Effector memory CD4-positive, alpha-beta T cell (primary cell): Measurements from ENCODE around the gene ZNF514.
A peak's percentile ranks its signal among the peaks of the same experiment; 100 is the strongest.

Source experiments
- DNase-seq, 3 donors: peaks; one replicate each; pipeline ENCODE4 v3.0.0-alpha.2; 2020
- H3K27ac ChIP-seq: 2 replicates; pipeline ENCODE4 v1.7.0; 2013; ENCODE audit warnings: mild to moderate bottlenecking, low read length, moderate library complexity; ENCODE audit not compliant: insufficient read depth, poor library complexity, severe bottlenecking
- H3K27me3 ChIP-seq: replicated peaks from 2 replicates; pipeline ENCODE4 v1.7.0; 2013; ENCODE audit warnings: mild to moderate bottlenecking, low read length; ENCODE audit not compliant: insufficient read depth, control insufficient read depth, poor library complexity, severe bottlenecking
- H3K36me3 ChIP-seq: 2 replicates; pipeline ENCODE4 v1.7.0; 2013; ENCODE audit warnings: mild to moderate bottlenecking, low read length, moderate library complexity; ENCODE audit not compliant: control insufficient read depth, insufficient read depth
- H3K4me1 ChIP-seq: 2 replicates; pipeline ENCODE4 v1.7.0; 2013; ENCODE audit warnings: low read length, mild to moderate bottlenecking; ENCODE audit not compliant: control insufficient read depth, insufficient read depth, poor library complexity, severe bottlenecking
- H3K4me3 ChIP-seq: 2 replicates; pipeline ENCODE4 v1.7.0; 2013; ENCODE audit warnings: low read length, low read depth, mild to moderate bottlenecking; ENCODE audit not compliant: insufficient read depth, poor library complexity, severe bottlenecking
- H3K9me3 ChIP-seq: 2 replicates; pipeline ENCODE4 v1.7.0; 2013; ENCODE audit warnings: mild to moderate bottlenecking, low read length, moderate library complexity; ENCODE audit not compliant: control insufficient read depth

The ZNF514 gene

GRCh38 chr2:95143838-95144237 lies 15.8 kb downstream of the ZNF514 start:
- no peak overlapping the region for H3K4me3 ChIP-seq
- peaks cover 45% of the 10 kb centered on the region for H3K9me3 ChIP-seq
- H3K4me1 ChIP-seq: no peaks in the 10 kb centered on the region
- H3K36me3 ChIP-seq: no peaks in the 10 kb centered on the region
- no peaks in the 10 kb centered on the region for H3K27me3 ChIP-seq
- DNase-seq: no peak
- H3K27ac ChIP-seq: no peak overlapping the region

DNA sequence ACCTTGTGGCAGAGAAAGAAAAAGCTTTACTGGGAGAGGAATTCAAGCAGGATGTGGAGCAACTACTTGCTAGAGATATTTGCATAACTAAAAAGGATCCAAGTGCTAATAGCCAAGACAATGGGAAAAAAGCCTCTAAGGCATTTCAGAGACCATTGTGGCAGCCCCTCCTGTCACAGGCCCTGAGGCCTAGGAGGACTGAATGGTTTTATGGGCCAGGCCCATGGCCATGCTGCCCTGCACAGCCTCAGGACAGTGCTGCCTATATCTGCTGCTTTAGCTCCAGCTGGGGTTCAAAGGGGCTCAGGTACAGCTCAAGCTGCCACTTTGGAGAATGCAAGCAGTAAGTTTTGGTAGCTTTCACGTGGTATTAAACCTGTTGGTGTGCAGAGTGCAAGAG lies 20.9 kb downstream of the ZNF514 start:
- Histone ChIP-seq H3K27ac (no peak overlapping the region), H3K9me3 (peaks cover 20% of the 10 kb centered on the region), H3K27me3 (no peaks in the 10 kb centered on the region), H3K36me3 (no peaks in the 10 kb centered on the region), H3K4me3 (no peak overlapping the region), H3K4me1 (no peaks in the 10 kb centered on the region)
- no peak for DNase-seq

DNA sequence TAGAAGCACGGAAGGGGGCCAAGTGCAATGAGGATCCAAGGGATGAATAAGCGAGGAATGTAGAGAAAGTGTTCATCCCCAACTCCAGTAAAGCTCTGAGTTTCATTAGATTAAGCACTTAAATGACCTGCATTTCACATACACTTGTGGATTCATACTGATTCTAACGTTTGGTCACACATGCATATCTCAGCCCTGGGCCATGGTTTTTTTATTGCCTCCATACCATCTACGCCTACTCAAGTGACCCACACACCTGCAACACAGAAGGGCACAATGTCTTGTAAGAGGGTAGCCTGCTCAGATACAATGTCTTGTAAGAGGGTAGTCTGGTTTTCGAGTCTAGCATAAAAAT lies 37.5 kb downstream of the ZNF514 start:
- H3K27ac ChIP-seq: peak overlapping the region; percentile 88
- no peaks in the 10 kb centered on the region for H3K9me3 ChIP-seq
- no peaks in the 10 kb centered on the region for H3K36me3 ChIP-seq
- peak overlapping the region; percentile 98 for H3K4me3 ChIP-seq
- H3K27me3 ChIP-seq: no peaks in the 10 kb centered on the region
- peaks cover 10% of the 10 kb centered on the region for H3K4me1 ChIP-seq
- DNase-seq: no peak

- no peaks in the 10 kb centered on the region for H3K9me3 ChIP-seq
- H3K27ac ChIP-seq: peak within 1 kb of the TSS; percentile 88
- peak within 1 kb of the TSS; percentile 98 for H3K4me3 ChIP-seq
- H3K36me3 ChIP-seq: no peaks in the 10 kb centered on the region
- H3K27me3 ChIP-seq: no peaks in the 10 kb centered on the region
- peaks cover 10% of the 10 kb centered on the region for H3K4me1 ChIP-seq
- DNase-seq: peak; percentile 63 to 73 (median 70)
These were observed 38.0 kb downstream of the ZNF514 start, which contains the start of gene MRPS5 for GRCh38 chr2:95121407-95122196. Gene MRPS5 (minus strand): TSS chr2:95121808. CDS start chr2:95121791, 17 bp downstream.

DNA sequence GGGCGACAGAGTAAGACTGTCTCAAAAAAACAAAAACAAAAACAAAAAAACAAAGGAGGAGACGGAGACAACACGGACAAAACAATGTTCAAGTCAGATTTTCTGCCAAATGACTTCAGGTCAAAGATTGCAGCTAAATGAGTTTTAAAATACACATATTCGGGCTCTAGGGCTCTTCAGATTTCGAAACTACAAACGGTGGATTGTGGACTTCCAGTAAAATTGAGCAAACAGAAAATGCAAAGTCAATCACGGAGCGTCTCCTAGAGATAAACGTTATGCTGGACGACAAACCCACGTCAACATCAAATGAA lies 38.6 kb downstream of the ZNF514 start:
- Histone ChIP-seq H3K27me3 (no peaks in the 10 kb centered on the region), H3K4me3 (peak overlapping the region; percentile 98), H3K9me3 (no peaks in the 10 kb centered on the region), H3K4me1 (peaks cover 10% of the 10 kb centered on the region), H3K36me3 (no peaks in the 10 kb centered on the region), H3K27ac (peak overlapping the region; percentile 88)
- no peak for DNase-seq

GRCh38 chr2:95115418-95115817 lies 44.2 kb downstream of the ZNF514 start:
- Histone ChIP-seq H3K36me3 (peaks cover 28% of the 10 kb centered on the region), H3K27me3 (no peaks in the 10 kb centered on the region), H3K9me3 (no peaks in the 10 kb centered on the region), H3K4me3 (no peak overlapping the region), H3K27ac (no peak overlapping the region), H3K4me1 (peaks cover 13% of the 10 kb centered on the region)
- DNase-seq: peak; percentile 36 to 60 (median 53)

GRCh38 chr2:95113464-95113863 lies 46.2 kb downstream of the ZNF514 start:
- H3K27me3 ChIP-seq: no peaks in the 10 kb centered on the region
- H3K9me3 ChIP-seq: no peaks in the 10 kb centered on the region
- H3K36me3 ChIP-seq: peaks cover 43% of the 10 kb centered on the region
- no peak overlapping the region for H3K27ac ChIP-seq
- H3K4me3 ChIP-seq: no peak overlapping the region
- DNase-seq: no peak
- H3K4me1 ChIP-seq: peaks cover 3% of the 10 kb centered on the region

- Histone ChIP-seq H3K27me3 (no peaks in the 10 kb centered on the region), H3K4me3 (no peak overlapping the region), H3K9me3 (no peaks in the 10 kb centered on the region), H3K36me3 (peaks cover 74% of the 10 kb centered on the region), H3K4me1 (peaks cover 3% of the 10 kb centered on the region), H3K27ac (no peak overlapping the region)
- DNase-seq: no peak
These were observed 49.3 kb downstream of the ZNF514 start for GRCh38 chr2:95110395-95110794.

GRCh38 chr2:95109260-95109659 lies 50.4 kb downstream of the ZNF514 start:
- H3K4me3 ChIP-seq: no peak overlapping the region
- H3K9me3 ChIP-seq: no peaks in the 10 kb centered on the region
- H3K4me1 ChIP-seq: peaks cover 3% of the 10 kb centered on the region
- H3K27ac ChIP-seq: no peak overlapping the region
- peaks cover 77% of the 10 kb centered on the region for H3K36me3 ChIP-seq
- no peaks in the 10 kb centered on the region for H3K27me3 ChIP-seq
- DNase-seq: no peak

DNA sequence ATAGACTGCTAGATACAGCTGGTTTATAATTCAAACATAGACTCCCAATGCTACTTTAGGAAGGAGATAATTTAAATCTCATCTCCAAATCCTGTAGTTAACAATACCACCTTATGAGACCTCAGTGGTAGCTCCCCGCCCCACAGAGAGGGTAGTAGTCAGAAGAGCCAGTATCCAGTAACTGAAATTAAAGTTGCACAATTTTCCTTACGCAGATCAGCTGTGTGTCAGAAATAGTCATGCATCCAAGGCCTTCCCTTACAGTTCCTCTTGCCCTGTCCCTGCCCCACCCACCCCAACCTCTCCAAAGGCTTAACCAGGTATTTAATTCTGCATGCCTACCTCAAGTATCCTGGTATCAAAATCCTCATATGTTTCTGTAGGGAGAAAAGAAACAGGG lies 53.6 kb downstream of the ZNF514 start:
- Histone ChIP-seq H3K36me3 (peaks cover 76% of the 10 kb centered on the region), H3K4me1 (peaks cover 2% of the 10 kb centered on the region), H3K27me3 (no peaks in the 10 kb centered on the region), H3K4me3 (no peak overlapping the region), H3K9me3 (no peaks in the 10 kb centered on the region), H3K27ac (no peak overlapping the region)
- DNase-seq: no peak
